Measurements from ENCODE around the gene CARD18. TPM values are rescaled to one million over a fixed set of nuclear protein-coding genes. Genes with fewer than 3 reads are reported as not detected.

CARD18 gene
- total and polyA plus RNA-seq, 2 experiments from 2014 or later = not detected

GRCh38 chr11:105109321-105109720 lies 30.2 kb downstream of the CARD18 start:
- H3F3A ChIP-seq (replicated peaks; ENCODE audit: low read depth) = no peaks in the 10 kb centered on the region
- H3K27me3 Mint-ChIP-seq (ENCODE audit: insufficient read depth, low read depth, poor library complexity) = no peaks in the 10 kb centered on the region
- H3K4me1 Mint-ChIP-seq = peaks cover 13% of the 10 kb centered on the region
- H3K27ac Mint-ChIP-seq = no peak overlapping the region
- peaks cover 5% of the 10 kb centered on the region; the same call in 1 of the 2 replicates for H3K36me3 ChIP-seq (ENCODE audit: insufficient read depth)
- DNase-seq (ENCODE audit: low spot score) (no peak), ATAC-seq (no peak)
- H3K4me1 ChIP-seq (ENCODE audit: insufficient read depth) = peaks cover 5% of the 10 kb centered on the region; the same call in 1 of the 2 replicates
- peaks cover 17% of the 10 kb centered on the region for H3K9me3 Mint-ChIP-seq
- TF ChIP-seq ETS1 (IDR thresholded peaks at IDR 0.05) (no peak), EZH2phosphoT487 (IDR thresholded peaks at IDR 0.05; ENCODE audit: unreplicated experiment) (no peak), ZNF462 (CRISPR knock-in tag; IDR thresholded peaks at IDR 0.05) (no peak), POLR2AphosphoS5 (IDR thresholded peaks at IDR 0.05; ENCODE audit: low read depth) (no peak), STAT1 (IDR thresholded peaks at IDR 0.05; ENCODE audit: unreplicated experiment) (no peak), ZNF331 (CRISPR knock-in tag; IDR thresholded peaks at IDR 0.05; ENCODE audit: low read depth) (no peak), REST (IDR thresholded peaks at IDR 0.05; ENCODE audit: unreplicated experiment) (no peak), CREB1 (CRISPR knock-in tag; IDR thresholded peaks at IDR 0.05; ENCODE audit: low read depth) (no peak), ZNF114 (CRISPR knock-in tag; IDR thresholded peaks at IDR 0.05) (no peak), NANOG (IDR thresholded peaks at IDR 0.05; ENCODE audit: borderline replicate concordance) (no peak), JUNB (IDR thresholded peaks at IDR 0.05; ENCODE audit: unreplicated experiment) (no peak), EZH2 (IDR thresholded peaks at IDR 0.05; ENCODE audit: low read depth, unreplicated experiment) (no peak), CTCF (conservative IDR thresholded peaks at IDR 0.05; ENCODE audit: low read depth in 2 of 2) (no peak)
- no peaks in the 10 kb centered on the region for H3K79me2 ChIP-seq (replicated peaks; ENCODE audit: insufficient read depth)
- H4K20me1 ChIP-seq (replicated peaks; ENCODE audit: insufficient read depth) = no peaks in the 10 kb centered on the region
- peaks cover 9% of the 10 kb centered on the region for H3K9me2 ChIP-seq (ENCODE audit: insufficient read depth)
- H3K4me3 ChIP-seq = no peak overlapping the region
- H3K4me3 Mint-ChIP-seq = no peak overlapping the region
- peaks cover 18% of the 10 kb centered on the region for H3K36me3 Mint-ChIP-seq (ENCODE audit: low read depth)
- no peak overlapping the region for H2AFZ ChIP-seq
- H3K27me3 ChIP-seq (ENCODE audit: insufficient read depth) = no peaks in the 10 kb centered on the region
- no peak overlapping the region for H3K4me2 ChIP-seq
- no peak overlapping the region for H3K27ac ChIP-seq (ENCODE audit: low read depth)

Data from GM23338 (cell line).